T-helper 2 cell (primary cell): ENCODE measurements around the gene SPO11.

Experiments used
- DNase-seq, 5 experiments: peaks; one replicate each; pipeline versions ENCODE4 v3.0.0 to v3.0.0-alpha.2; 2012 to 2022
- total RNA-seq, 2 donors: gene quantifications; one replicate each; lab custom pipeline; 2026; lab: John Stamatoyannopoulos, UW

Gene SPO11
- total RNA-seq: 0 reads per million in 2 donors

GRCh38 chr20:57329608-57330221, at the start of gene SPO11:
Gene SPO11 (plus strand): TSS chr20:57329803. CDS start chr20:57329868, 65 bp downstream.
- DNase-seq: no peak

GRCh38 chr20:57280221-57280620, 49.4 kb upstream of the SPO11 start:
- DNase-seq: no peak

GRCh38 chr20:57281900-57282299, 47.7 kb upstream of the SPO11 start:
- DNase-seq: no peak

- no peak for DNase-seq
These were observed 46.8 kb upstream of the SPO11 start for GRCh38 chr20:57282670-57283361.

- DNase-seq: no peak
These were observed 45.7 kb upstream of the SPO11 start for GRCh38 chr20:57283860-57284259.

GRCh38 chr20:57287007-57287880, 42.4 kb upstream of the SPO11 start:
- DNase-seq: no peak

GRCh38 chr20:57287901-57288300, 41.7 kb upstream of the SPO11 start:
- no peak for DNase-seq

- DNase-seq: no peak
These were observed 40.8 kb upstream of the SPO11 start for GRCh38 chr20:57288651-57289277.

GRCh38 chr20:57289391-57290177, 40.0 kb upstream of the SPO11 start:
- DNase-seq: no peak

- DNase-seq: no peak
These were observed 39.5 kb upstream of the SPO11 start for GRCh38 chr20:57290178-57290484.

GRCh38 chr20:57291003-57291402, 38.6 kb upstream of the SPO11 start:
- DNase-seq: no peak

- DNase-seq: no peak
These were observed 37.9 kb upstream of the SPO11 start for GRCh38 chr20:57291694-57292093.

GRCh38 chr20:57292611-57293010, 37.0 kb upstream of the SPO11 start:
- no peak for DNase-seq

- no peak for DNase-seq
These were observed 35.6 kb upstream of the SPO11 start for GRCh38 chr20:57293995-57294394.

GRCh38 chr20:57294550-57294949, 35.1 kb upstream of the SPO11 start:
- no peak for DNase-seq

GRCh38 chr20:57298457-57298856, 31.1 kb upstream of the SPO11 start:
- no peak for DNase-seq

GRCh38 chr20:57301026-57301425, 28.6 kb upstream of the SPO11 start:
- no peak for DNase-seq

- DNase-seq: no peak
These were observed 22.9 kb upstream of the SPO11 start for GRCh38 chr20:57306747-57307146.

GRCh38 chr20:57308451-57309271, 20.9 kb upstream of the SPO11 start:
- no peak for DNase-seq

- DNase-seq: no peak
These were observed 20.0 kb upstream of the SPO11 start for GRCh38 chr20:57309544-57310115.
